Neutrophil (primary cell): ENCODE data around the gene MORN5.

Experiments
- H3K27ac ChIP-seq: fragments of 200-600 bp; sonication (generic); 2 replicates; pipeline ENCODE4 v1.5.1; 2016; ENCODE audit warnings: mild to moderate bottlenecking, moderate library complexity
- H3K27me3 ChIP-seq: fragments of 200-600 bp; sonication (generic); 2 replicates; pipeline ENCODE4 v1.6.0; 2016; ENCODE audit warnings: mild to moderate bottlenecking
- H3K36me3 ChIP-seq: fragments of 200-600 bp; sonication (generic); 2 replicates; pipeline ENCODE4 v1.5.1; 2017
- H3K4me1 ChIP-seq, 2 experiments: fragments of 200-600 bp in 1 of 2; sonication (generic) in 1 of 2; 1 replicate in 1 of 2; 2 replicates in 1 of 2; pipeline versions ENCODE4 v1.5.1 to v1.6.1; 2013 to 2016; ENCODE audit warnings: low read depth in 1 of 2, low read length in 1 of 2, mild to moderate bottlenecking in 1 of 2, moderate library complexity in 1 of 2; ENCODE audit not compliant: control insufficient read depth in 1 of 2, insufficient read depth in 1 of 2
- H3K4me3 ChIP-seq, 2 experiments: fragments of 200-600 bp in 1 of 2; sonication (generic) in 1 of 2; 1 replicate in 1 of 2; 2 replicates in 1 of 2; pipeline ENCODE4 v1.5.1; 2013 to 2016; ENCODE audit warnings: low read depth in 1 of 2, low read length in 1 of 2, mild to moderate bottlenecking in 1 of 2, moderate library complexity in 1 of 2
- H3K9me3 ChIP-seq: fragments of 200-600 bp; sonication (generic); 2 replicates; pipeline ENCODE4 v1.5.1; 2016
- CTCF ChIP-seq: fragments of 200-600 bp; sonication (generic); IDR thresholded peaks from 2 replicates; pipeline ENCODE4 v1.5.1; 2016; ENCODE audit warnings: antibody characterized with exemption

Gene MORN5

DNA sequence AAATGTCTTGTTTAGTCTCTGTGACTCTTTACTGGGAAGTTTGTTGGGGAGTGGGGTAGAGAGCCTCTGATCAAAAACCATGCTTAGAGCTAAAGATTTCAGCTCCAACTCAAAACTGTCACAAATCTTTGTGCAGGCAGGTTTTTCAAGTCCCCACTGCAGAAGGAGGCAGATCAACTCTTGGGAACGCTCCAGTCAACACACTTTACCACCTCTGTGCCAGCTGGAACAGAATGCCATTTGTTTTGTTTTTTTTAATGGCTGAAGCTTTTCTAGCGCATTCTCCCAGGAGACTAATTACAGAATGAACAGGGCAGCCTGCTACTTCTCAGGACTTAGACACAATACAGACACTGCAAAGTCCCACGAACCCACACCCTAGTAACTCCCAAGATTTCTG lies 87.0 kb downstream of the MORN5 start:
- H3K4me1 ChIP-seq = no peaks in the 10 kb centered on the region
- no peak overlapping the region for H3K27ac ChIP-seq
- peaks cover 96% of the 10 kb centered on the region for H3K36me3 ChIP-seq
- no peak overlapping the region for H3K4me3 ChIP-seq
- no peak for TF ChIP-seq CTCF
- no peaks in the 10 kb centered on the region for H3K9me3 ChIP-seq
- no peaks in the 10 kb centered on the region for H3K27me3 ChIP-seq

GRCh38 chr9:122248448-122248865 lies 88.7 kb downstream of the MORN5 start:
- H3K9me3 ChIP-seq = no peaks in the 10 kb centered on the region
- H3K27me3 ChIP-seq = no peaks in the 10 kb centered on the region
- no peaks in the 10 kb centered on the region for H3K4me1 ChIP-seq
- no peak overlapping the region for H3K27ac ChIP-seq
- H3K36me3 ChIP-seq = peaks cover 96% of the 10 kb centered on the region
- no peak overlapping the region for H3K4me3 ChIP-seq
- TF ChIP-seq CTCF = no peak
